MM.1S (cell line): ENCODE results near the gene ADRA2C.

ENCODE experiments used
- CTCF ChIP-seq: fragments of 300-600 bp; sonication (generic); IDR thresholded peaks from 2 replicates; pipeline ENCODE4 v1.5.1; 2016; ENCODE audit warnings: antibody characterized with exemption, low read length, mixed read lengths
- EZH2 ChIP-seq: fragments of 300-600 bp; sonication (generic); optimal IDR thresholded peaks from 2 replicates; pipeline ENCODE3; 2017; ENCODE audit warnings: low read depth, mild to moderate bottlenecking, antibody characterized with exemption, low read length, mixed read lengths
- EZH2phosphoT487 ChIP-seq: fragments of 300-600 bp; sonication (generic); IDR thresholded peaks from 2 replicates; pipeline ENCODE4 v1.6.1; 2018; ENCODE audit warnings: antibody characterized with exemption, low read length

GRCh38 chr4:3744232-3744631, 22.0 kb upstream of the ADRA2C start:
- TF ChIP-seq EZH2 (no peak), CTCF (no peak), EZH2phosphoT487 (no peak)
